Embryonic facial prominence (tissue), 1 donor: ENCODE results near the gene PIEZO1.
A peak's percentile ranks its signal among the peaks of the same experiment; 100 is the strongest.
"Not testable (repeated sequence)": the region's sequence is repeated elsewhere in the genome, so short reads cannot be mapped to it uniquely, and the experiment has no call there.

Source experiments
- DNase-seq: peaks from one replicate; pipeline ENCODE4 v3.0.0-alpha.2; 2016; ENCODE audit errors: extremely low spot score

PIEZO1 gene

GRCh38 chr16:88803264-88803987 lies 18.4 kb upstream of the PIEZO1 start, which contains the start of gene CDT1:
Gene CDT1 (plus strand): TSS chr16:88803789. CDS start chr16:88803832, 43 bp downstream.
- peak; percentile 67 for DNase-seq

GRCh38 chr16:88800277-88800592 lies 15.2 kb upstream of the PIEZO1 start:
- DNase-seq, result no peak

DNA sequence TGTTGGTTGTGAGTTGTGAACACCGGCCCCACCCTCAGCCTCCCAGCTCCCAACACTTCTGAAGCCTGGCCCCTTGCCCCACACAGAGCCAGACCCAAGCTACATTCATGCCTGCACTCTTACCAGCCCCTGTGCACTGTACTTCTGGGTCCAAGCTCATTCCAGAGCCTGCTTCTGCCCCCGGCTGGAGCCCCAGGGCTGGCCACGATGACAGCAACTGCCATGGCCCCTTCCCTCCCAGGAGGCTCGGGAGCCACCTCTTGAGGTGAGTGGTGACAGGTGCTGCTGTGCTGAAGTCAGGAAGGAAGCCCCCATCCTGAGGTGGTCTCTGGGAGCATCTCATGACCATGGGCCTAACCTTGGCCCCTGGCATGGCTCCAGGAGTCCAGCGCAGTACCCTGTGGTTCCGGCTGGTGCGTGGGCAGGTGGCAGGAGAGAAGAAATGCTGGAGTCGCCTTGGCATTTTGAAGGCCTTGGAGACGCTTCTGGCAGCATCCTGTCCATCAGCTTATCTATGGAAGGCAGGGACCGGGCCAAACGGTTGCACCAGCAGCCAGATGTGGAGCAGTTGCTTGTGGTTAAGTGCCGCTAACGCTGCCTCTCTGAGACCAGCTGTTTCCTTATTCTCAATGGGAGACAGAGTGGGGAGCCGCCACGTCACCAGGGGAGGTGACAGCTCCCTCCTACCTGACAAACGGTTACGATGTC lies 14.7 kb upstream of the PIEZO1 start:
- DNase-seq, result no peak

- no peak for DNase-seq
These were observed 13.9 kb upstream of the PIEZO1 start for GRCh38 chr16:88798772-88799455.

DNA sequence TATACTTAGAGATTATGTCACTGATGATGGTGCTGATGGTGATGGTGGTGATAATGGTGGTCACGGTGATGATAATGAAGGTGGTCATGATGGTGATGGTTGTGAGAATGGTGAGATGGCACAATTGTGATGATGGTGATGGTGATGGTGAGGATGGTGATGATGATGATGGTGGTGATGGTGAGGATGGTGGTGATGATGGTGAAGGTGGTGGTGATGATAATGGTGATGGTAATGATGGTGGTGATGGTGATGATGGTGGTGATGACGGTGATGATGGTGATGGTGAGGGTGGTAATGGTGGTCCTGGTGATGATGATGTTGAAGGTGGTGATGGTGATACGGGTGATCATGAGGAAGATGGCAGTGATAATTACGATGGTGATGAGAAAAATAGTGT lies 13.1 kb upstream of the PIEZO1 start:
- no peak for DNase-seq

- DNase-seq, result no peak
These were observed 11.3 kb upstream of the PIEZO1 start for GRCh38 chr16:88796278-88796677.

DNA sequence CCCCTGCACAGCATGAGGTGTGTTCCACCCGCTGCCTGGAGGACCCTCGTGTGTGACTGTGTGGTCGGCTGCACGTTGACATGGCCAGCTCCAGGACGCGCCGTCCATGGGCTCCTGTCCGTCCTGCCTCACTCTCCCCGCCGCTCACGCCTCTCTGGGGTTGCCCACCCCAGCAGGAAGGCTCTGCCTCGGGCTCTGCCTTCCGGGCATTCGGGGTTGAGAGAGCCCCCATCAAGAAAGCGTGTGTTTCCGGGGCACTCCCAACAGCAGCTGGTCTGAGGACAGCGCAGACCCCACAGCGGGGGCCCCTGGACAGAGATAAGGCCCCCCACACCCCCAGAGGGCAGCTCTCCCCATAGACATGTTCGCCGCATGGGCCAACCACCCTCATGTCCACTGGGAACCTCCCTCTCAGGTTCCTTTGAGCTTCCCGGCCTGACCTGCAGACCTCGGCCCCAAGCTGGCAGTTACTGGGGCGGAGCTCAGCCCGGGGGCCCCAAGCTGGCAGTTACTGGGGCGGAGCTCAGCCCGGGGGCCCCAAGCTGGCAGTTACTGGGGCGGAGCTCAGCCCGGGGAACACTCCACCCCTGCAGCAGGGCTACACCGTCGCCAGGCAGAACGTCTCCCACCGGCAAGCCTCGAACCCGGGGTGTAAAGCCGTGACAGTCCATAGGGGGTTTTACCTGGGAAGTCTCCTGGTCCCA lies 8.4 kb upstream of the PIEZO1 start:
- no peak for DNase-seq

- DNase-seq, result no peak
These were observed 7.7 kb upstream of the PIEZO1 start for GRCh38 chr16:88792668-88793250.

- no peak for DNase-seq
These were observed 7.1 kb upstream of the PIEZO1 start for GRCh38 chr16:88792078-88792550.

GRCh38 chr16:88790312-88791211 lies 5.5 kb upstream of the PIEZO1 start:
- no peak for DNase-seq

DNA sequence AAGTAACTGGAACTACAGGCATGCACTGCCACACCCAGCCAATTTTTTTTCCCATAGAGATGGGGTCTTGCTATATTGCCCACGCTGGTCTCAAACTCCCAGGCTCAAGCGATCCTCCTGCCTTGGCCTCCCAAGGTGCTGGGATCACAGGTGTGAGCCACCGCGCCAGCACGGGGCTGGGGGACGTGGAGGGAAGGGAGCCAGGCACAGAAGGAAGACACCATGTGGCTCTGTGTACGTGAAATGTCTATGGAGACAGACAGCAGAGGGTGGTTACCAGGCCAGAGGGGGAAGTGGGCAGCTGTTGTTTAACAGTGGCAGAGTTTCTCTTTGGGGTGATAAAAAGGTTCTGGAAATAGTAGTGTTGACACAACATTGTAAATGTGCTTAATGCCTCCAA lies 4.6 kb upstream of the PIEZO1 start:
- no peak for DNase-seq

GRCh38 chr16:88788749-88789148 lies 3.7 kb upstream of the PIEZO1 start:
- not testable (repeated sequence) for DNase-seq

GRCh38 chr16:88787579-88788314 lies 2.7 kb upstream of the PIEZO1 start:
- no peak for DNase-seq

DNA sequence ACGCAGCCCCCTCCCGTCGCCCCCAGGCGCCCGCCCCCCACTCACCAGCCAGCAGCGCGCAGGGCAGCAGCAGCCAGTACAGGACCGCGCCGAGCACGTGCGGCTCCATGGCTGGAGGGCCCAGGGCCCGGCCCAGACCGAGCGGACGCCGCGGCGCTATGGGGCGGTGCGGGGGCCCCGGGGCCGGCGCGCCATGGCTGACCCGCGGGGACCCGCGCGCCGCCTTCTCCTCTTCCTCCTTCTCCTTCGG lies 239 bp downstream of the PIEZO1 start:
- DNase-seq, result no peak

DNA sequence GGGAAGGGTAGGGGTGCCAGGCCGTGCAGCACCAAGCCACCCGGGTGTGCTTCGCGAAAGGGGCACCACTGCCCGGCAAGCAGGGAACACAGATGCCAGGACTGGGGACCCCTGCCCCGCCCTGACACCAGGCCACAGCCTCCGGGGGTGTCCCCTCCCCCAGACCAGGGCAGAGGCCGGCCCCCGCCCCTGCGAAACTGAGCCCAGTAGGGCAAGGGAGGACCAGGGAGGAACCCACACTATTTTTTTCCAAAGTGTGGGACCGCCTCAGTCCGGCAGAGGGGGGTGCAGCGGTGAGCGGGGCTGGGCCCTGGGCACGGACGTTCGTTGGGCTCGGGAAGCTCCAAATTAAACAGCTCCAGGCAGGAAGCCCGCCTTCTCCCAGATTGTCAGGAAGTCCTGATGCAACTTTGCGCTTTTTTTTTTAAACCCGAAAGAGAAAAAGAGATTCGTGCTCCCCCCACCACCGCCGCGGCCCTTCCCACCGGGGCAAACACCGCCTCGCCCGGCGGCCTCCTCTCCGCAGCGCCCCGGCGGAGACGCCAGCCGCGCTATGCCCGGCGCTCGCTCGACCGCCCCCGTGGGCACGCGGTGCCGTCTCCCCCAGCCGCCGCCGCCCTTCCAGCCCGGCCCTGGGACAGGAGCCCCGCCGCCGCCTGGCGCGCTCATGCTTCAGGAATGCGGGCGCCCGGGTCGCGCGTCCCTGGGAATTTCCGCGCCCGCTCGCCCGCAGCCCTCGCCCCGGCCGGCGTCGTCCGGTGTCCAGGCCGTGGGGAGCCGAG lies 755 bp downstream of the PIEZO1 start:
- DNase-seq, result no peak

DNA sequence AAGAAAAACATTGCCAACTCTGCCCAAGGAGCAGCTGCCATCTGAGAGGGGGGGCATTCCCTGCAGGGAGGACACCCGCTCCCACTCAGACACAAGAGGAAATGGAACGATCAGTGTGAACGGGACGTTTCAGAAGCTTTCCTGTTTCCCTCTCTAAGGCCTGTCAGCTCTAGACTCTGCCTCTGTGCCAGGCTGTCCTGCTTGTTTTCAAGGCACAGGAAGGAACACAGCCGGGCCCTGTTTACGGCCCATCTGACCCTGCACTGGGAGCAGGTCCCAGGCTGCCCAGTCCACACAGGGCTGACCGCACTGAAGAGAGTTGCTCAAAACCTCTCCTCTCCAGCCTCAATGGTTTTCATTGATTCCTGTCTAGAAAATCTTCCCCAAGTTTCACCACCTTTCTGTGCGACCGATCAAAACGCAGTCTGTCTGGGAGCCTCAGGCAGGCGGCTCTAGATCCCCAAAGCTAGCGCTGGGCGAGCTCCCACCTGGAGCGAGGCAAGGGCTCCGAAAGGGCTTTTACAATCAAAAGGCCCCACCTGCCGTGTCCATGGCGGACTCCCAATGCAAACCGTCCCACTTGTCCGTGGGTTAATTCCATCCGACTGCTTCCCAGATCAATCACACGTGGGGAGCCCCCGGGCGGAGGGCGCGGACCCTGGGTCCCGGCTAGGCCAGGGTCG lies 1.5 kb downstream of the PIEZO1 start:
- DNase-seq, result no peak

GRCh38 chr16:88782454-88783390 lies 2.3 kb downstream of the PIEZO1 start:
- DNase-seq, result no peak
